GM23248 (cell line): ENCODE results near the gene LRFN3. TPM values are rescaled to one million over a fixed set of nuclear protein-coding genes. Genes with fewer than 3 reads are reported as not detected.

ENCODE experiments used
- DNase-seq: peaks from one replicate; pipeline ENCODE4 v3.0.0-alpha.2; 2015
- H2AFZ ChIP-seq: fragments of 200-600 bp; sonication (generic); 2 replicates; pipeline ENCODE4 v1.6.1; 2016; ENCODE audit warnings: antibody characterized with exemption
- H3F3A ChIP-seq: fragments of 200-600 bp; sonication (generic); 2 replicates; pipeline ENCODE4 v1.6.1; 2016; ENCODE audit warnings: mild to moderate bottlenecking, antibody characterized with exemption, mixed run types; ENCODE audit not compliant: insufficient read depth
- H3K27ac ChIP-seq: fragments of 200-600 bp; sonication (generic); 2 replicates; pipeline ENCODE4 v1.5.1; 2016; ENCODE audit warnings: mild to moderate bottlenecking
- H3K27me3 ChIP-seq: fragments of 200-600 bp; sonication (generic); replicated peaks from 2 replicates; pipeline ENCODE4 v1.6.1; 2016; ENCODE audit warnings: mild to moderate bottlenecking; ENCODE audit not compliant: insufficient read depth
- H3K36me3 ChIP-seq: fragments of 200-600 bp; sonication (generic); 2 replicates; pipeline ENCODE4 v1.6.1; 2016; ENCODE audit warnings: low read depth, mild to moderate bottlenecking
- H3K4me1 ChIP-seq: fragments of 200-600 bp; sonication (generic); 2 replicates; pipeline ENCODE4 v1.6.1; 2016; ENCODE audit warnings: mild to moderate bottlenecking; ENCODE audit not compliant: insufficient read depth
- H3K4me2 ChIP-seq: fragments of 200-600 bp; sonication (generic); one replicate; pipeline ENCODE4 v1.6.1; 2016; ENCODE audit warnings: mild to moderate bottlenecking; ENCODE audit not compliant: unreplicated experiment
- H3K4me3 ChIP-seq: fragments of 200-600 bp; sonication (generic); 2 replicates; pipeline ENCODE4 v1.5.1; 2016; ENCODE audit warnings: mild to moderate bottlenecking
- H3K79me2 ChIP-seq: fragments of 200-600 bp; sonication (generic); 2 replicates; pipeline ENCODE4 v1.6.1; 2016; ENCODE audit warnings: mild to moderate bottlenecking; ENCODE audit not compliant: insufficient read depth
- H3K9ac ChIP-seq: fragments of 200-600 bp; sonication (generic); 2 replicates; pipeline ENCODE4 v1.6.1; 2016; ENCODE audit warnings: mild to moderate bottlenecking
- H3K9me2 ChIP-seq: fragments of 200-600 bp; sonication (generic); 2 replicates; pipeline ENCODE4 v1.6.1; 2016; ENCODE audit warnings: mixed run types, mild to moderate bottlenecking, moderate library complexity; ENCODE audit not compliant: insufficient read depth
- H3K9me3 ChIP-seq: fragments of 200-600 bp; sonication (generic); one replicate; pipeline ENCODE4 v1.6.1; 2017; ENCODE audit warnings: low read depth
- H4K20me1 ChIP-seq: fragments of 200-600 bp; sonication (generic); 2 replicates; pipeline ENCODE4 v1.6.0; 2016; ENCODE audit not compliant: insufficient read depth
- EZH2 ChIP-seq: fragments of 200-600 bp; sonication (generic); IDR thresholded peaks from 2 replicates; pipeline ENCODE4 v1.6.1; 2018; ENCODE audit warnings: antibody characterized with exemption, mild to moderate bottlenecking; ENCODE audit not compliant: insufficient read depth, poor library complexity, severe bottlenecking
- EZH2phosphoT487 ChIP-seq: fragments of 200-600 bp; sonication (generic); IDR thresholded peaks from 2 replicates; pipeline ENCODE4 v1.6.1; 2018; ENCODE audit warnings: antibody characterized with exemption, moderate library complexity, mild to moderate bottlenecking, low read depth; ENCODE audit not compliant: insufficient read depth
- WGBS, 2 experiments: methylation state at CpG; one replicate each; pipeline ENCODE4 v1.1.6; 2015 to 2017; ENCODE audit warnings: low lambda C conversion rate in 2 of 2, low coverage in 1 of 2; ENCODE audit errors: missing lambda C conversion rate in 2 of 2; 5-methylcytosine and 5-hydroxymethylcytosine counted together
- in situ Hi-C: fragments of 300-500 bp; cut with MboI; formaldehyde crosslinking; loops from 2 replicates; pipeline ENCODE4 v1.15.0; 2020
- polyA plus RNA-seq: library from polyadenylated mRNA; unstranded; fragments of >200 nt; fragmentation: Nextera tagmentation; extraction: Ambion mirVana; gene quantifications from 2 replicates; pipeline ENCODE4 v1.2.1, GENCODE V29; 2016
- total RNA-seq: library from RNA; depleted of rRNA; stranded (reverse); fragments of >200 nt; shearing (Covaris generic); gene quantifications from 2 replicates; pipeline ENCODE4 v1.2.3, GENCODE V29; 2014

The LRFN3 gene
- total and polyA plus RNA-seq, 2 experiments from 2014 or later = 7.5 to 9.4 TPM

- Histone ChIP-seq H3F3A (no peaks in the 10 kb centered on the region), H3K4me3 (no peak overlapping the region), H4K20me1 (no peaks in the 10 kb centered on the region), H2AFZ (0 out of 2 replicates have a peak overlapping the region, but pooled peaks have one; percentile 33), H3K4me1 (no peaks in the 10 kb centered on the region), H3K27ac (no peak overlapping the region), H3K9me3 (no peaks in the 10 kb centered on the region), H3K79me2 (no peaks in the 10 kb centered on the region), H3K36me3 (no peaks in the 10 kb centered on the region), H3K27me3 (peaks cover 3% of the 10 kb centered on the region; the same call in 1 of the 2 replicates), H3K9me2 (no peaks in the 10 kb centered on the region), H3K4me2 (no peak overlapping the region), H3K9ac (no peak overlapping the region)
- WGBS, 2 experiments = 70 to 72% methylated on average over 2 of the region's 2 CpGs
- DNase-seq = no peak
- no peak for TF ChIP-seq EZH2
- no peak for TF ChIP-seq EZH2phosphoT487
- in situ Hi-C loops = loop anchor here (5.0 kb wide), 1 partner anchor 48 kb away; no protein-coding TSS in a partner anchor
Measured at GRCh38 chr19:35929876-35930275, 6.3 kb upstream of the LRFN3 start.

- in situ Hi-C loops = loop anchor here (5.0 kb wide), 1 partner anchor 49 kb away; no protein-coding TSS in a partner anchor
Measured at GRCh38 chr19:35931161-35931873, 4.9 kb upstream of the LRFN3 start.

GRCh38 chr19:35931874-35932202, 4.3 kb upstream of the LRFN3 start:
- no peak overlapping the region for H3K9ac ChIP-seq

More at GRCh38 chr19:35931161-35931873, 4.9 kb upstream of the LRFN3 start:
- Histone ChIP-seq H3K9me2 (no peaks in the 10 kb centered on the region), H3K4me1 (peaks cover 6% of the 10 kb centered on the region), H4K20me1 (no peaks in the 10 kb centered on the region), H3K4me2 (peak overlapping the region; percentile 57), H3F3A (no peaks in the 10 kb centered on the region), H3K27me3 (no peaks in the 10 kb centered on the region), H2AFZ (peak overlapping the region; percentile 83), H3K36me3 (no peaks in the 10 kb centered on the region), H3K9me3 (no peaks in the 10 kb centered on the region), H3K9ac (peak overlapping the region; percentile 22), H3K79me2 (no peaks in the 10 kb centered on the region), H3K4me3 (peak overlapping the region; percentile 60), H3K27ac (peak overlapping the region; percentile 21; the same call in 1 of the 2 replicates)
- WGBS, 2 experiments = 1% methylated on average over 43 to 47 of the region's 47 CpGs
- peak; percentile 99 for DNase-seq
- TF ChIP-seq EZH2 (no peak), EZH2phosphoT487 (no peak)

GRCh38 chr19:35932291-35932936, 3.8 kb upstream of the LRFN3 start:
- DNase-seq = no peak
- no peaks in the 10 kb centered on the region for H3K9me3 ChIP-seq
- TF ChIP-seq EZH2phosphoT487 = no peak
- no peak for TF ChIP-seq EZH2
- no peak overlapping the region for H3K4me2 ChIP-seq
- H3K79me2 ChIP-seq = no peaks in the 10 kb centered on the region
- no peak overlapping the region for H3K4me3 ChIP-seq
- no peaks in the 10 kb centered on the region for H4K20me1 ChIP-seq
- WGBS, 2 experiments = 29 to 32% methylated on average over 7 of the region's 7 CpGs
- in situ Hi-C loops = loop anchor here (5.0 kb wide), 1 partner anchor 50 kb away; no protein-coding TSS in a partner anchor
- H3K9me2 ChIP-seq = no peaks in the 10 kb centered on the region
- no peak overlapping the region for H3K27ac ChIP-seq
- H3K4me1 ChIP-seq = peaks cover 10% of the 10 kb centered on the region
- H3F3A ChIP-seq = no peaks in the 10 kb centered on the region
- no peak overlapping the region for H2AFZ ChIP-seq
- H3K9ac ChIP-seq = no peak overlapping the region
- H3K27me3 ChIP-seq = no peaks in the 10 kb centered on the region
- H3K36me3 ChIP-seq = no peaks in the 10 kb centered on the region

More at GRCh38 chr19:35931874-35932202, 4.3 kb upstream of the LRFN3 start:
- no peak for DNase-seq
- peaks cover 6% of the 10 kb centered on the region for H3K4me1 ChIP-seq
- H3K27ac ChIP-seq = no peak overlapping the region
- H4K20me1 ChIP-seq = no peaks in the 10 kb centered on the region
- H3K4me2 ChIP-seq = no peak overlapping the region
- H3K27me3 ChIP-seq = no peaks in the 10 kb centered on the region
- no peaks in the 10 kb centered on the region for H3K79me2 ChIP-seq
- 6 to 9% methylated on average over 9 of the region's 9 CpGs for WGBS, 2 experiments
- no peaks in the 10 kb centered on the region for H3F3A ChIP-seq
- H3K9me3 ChIP-seq = no peaks in the 10 kb centered on the region
- no peaks in the 10 kb centered on the region for H3K9me2 ChIP-seq
- TF ChIP-seq EZH2phosphoT487 (no peak), EZH2 (no peak)
- in situ Hi-C loops = loop anchor here (5.0 kb wide), 1 partner anchor 50 kb away; no protein-coding TSS in a partner anchor
- no peak overlapping the region for H3K4me3 ChIP-seq
- no peak overlapping the region for H2AFZ ChIP-seq
- H3K36me3 ChIP-seq = no peaks in the 10 kb centered on the region
